Suprapubic skin (tissue), 3 donors: ENCODE measurements around the gene CDPF1.

Source experiments
- EP300 ChIP-seq: sonication (generic); formaldehyde crosslinking; IDR thresholded peaks from one replicate; pipeline ENCODE4 v1.6.1; 2017; ENCODE audit warnings: antibody characterized with exemption
- TF ChIP-seq, protein P1 (sequence below), 2 donors: fragments of 200-600 bp in 1 of 2; fragments of 450-650 bp in 1 of 2; sonication (generic) in 1 of 2; IDR thresholded peaks; one replicate each; pipeline ENCODE4 v1.5.1; 2016 to 2019; ENCODE audit warnings: antibody characterized with exemption in 2 of 2, mild to moderate bottlenecking in 1 of 2, moderate library complexity in 1 of 2

DNA sequence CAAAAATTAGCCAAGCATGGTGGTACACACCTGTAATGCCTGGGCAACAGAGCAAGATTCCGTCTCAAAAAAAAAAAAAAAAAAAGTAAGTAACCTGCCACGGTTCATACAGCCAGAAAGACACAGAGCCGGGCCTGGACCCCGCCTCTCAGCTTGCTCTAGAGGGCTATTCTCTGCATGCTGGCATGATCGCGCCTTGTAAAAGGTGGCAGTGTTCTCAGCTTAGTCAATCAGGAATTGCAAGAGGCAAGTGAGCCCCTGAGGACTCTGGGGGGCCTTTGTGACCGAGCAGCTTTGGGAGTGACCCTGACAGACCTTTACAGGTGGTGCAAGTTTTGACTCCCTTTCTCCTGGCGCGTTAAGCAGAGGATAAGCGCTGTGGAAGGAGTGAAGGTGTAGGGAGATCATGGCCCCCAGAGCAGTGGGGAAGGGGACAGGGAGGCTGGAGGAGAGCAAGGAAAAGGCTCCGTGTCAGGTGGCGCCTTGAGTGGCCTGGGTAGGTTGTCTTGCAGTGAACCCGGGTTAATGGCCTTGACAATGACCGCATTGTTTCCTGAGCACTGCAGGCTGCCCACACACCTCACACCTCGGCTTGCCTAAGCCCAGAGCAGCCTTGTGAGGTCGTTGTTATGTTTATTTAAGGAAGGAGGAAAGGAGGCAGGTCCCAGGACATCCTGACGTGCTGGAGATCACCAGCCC lies 48.9 kb downstream of the CDPF1 start:
- TF ChIP-seq, protein P1, sequence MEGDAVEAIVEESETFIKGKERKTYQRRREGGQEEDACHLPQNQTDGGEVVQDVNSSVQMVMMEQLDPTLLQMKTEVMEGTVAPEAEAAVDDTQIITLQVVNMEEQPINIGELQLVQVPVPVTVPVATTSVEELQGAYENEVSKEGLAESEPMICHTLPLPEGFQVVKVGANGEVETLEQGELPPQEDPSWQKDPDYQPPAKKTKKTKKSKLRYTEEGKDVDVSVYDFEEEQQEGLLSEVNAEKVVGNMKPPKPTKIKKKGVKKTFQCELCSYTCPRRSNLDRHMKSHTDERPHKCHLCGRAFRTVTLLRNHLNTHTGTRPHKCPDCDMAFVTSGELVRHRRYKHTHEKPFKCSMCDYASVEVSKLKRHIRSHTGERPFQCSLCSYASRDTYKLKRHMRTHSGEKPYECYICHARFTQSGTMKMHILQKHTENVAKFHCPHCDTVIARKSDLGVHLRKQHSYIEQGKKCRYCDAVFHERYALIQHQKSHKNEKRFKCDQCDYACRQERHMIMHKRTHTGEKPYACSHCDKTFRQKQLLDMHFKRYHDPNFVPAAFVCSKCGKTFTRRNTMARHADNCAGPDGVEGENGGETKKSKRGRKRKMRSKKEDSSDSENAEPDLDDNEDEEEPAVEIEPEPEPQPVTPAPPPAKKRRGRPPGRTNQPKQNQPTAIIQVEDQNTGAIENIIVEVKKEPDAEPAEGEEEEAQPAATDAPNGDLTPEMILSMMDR (IDR thresholded peaks at IDR 0.05): no peak
- no peak for TF ChIP-seq EP300
